OCI-M2 (cell line): Measurements from ENCODE around the gene CNIH1.

Experiments
- DNase-seq: peaks from one replicate; lab custom pipeline; 2025; ENCODE audit not compliant: unreplicated experiment; lab: John Stamatoyannopoulos, UW

The CNIH1 gene

GRCh38 chr14:54440873-54441868, at the start of gene CNIH1:
TSS of gene CNIH1 (minus strand) at chr14:54441374. CDS start at chr14:54441327, 47 bp downstream.
- DNase-seq: peak; percentile 76

- no peak for DNase-seq
Observed at GRCh38 chr14:54490445-54491175, 49.4 kb upstream of the CNIH1 start.

DNA sequence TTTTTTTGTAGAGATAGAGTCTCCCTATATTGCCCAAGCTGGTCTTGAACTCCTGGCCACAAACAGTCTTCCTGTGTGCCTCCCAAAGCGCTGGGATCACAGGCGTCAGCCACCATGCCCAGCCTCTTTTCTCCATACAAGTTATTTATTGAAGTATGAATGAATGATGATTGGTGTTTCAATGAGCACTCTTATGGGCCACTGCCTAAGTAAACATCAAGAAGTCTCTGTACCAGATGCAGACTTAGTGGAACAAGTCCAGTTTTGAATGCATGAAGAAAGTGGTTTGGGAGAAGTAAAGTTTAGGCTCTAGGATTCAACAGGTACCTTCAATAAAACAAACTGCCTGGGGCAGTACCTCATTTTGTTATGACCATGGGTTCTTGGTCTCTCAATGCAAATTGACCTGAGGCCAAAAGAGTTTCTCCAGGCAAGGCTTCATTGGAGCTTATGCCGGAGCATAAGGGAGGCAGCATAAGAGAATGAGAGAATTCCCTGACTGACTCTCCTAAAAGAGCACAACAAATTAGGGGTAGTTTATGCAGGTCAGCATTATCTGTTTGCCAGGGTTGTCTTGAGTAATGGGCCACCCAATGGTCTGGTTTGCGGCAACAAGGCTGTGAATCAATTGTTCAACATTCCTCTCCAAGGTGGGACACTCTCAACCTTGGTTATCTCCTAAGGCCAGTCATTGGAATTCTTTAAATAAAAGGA, 48.7 kb upstream of the CNIH1 start:
- no peak for DNase-seq

- DNase-seq: no peak
Observed at GRCh38 chr14:54489318-54489683, 48.1 kb upstream of the CNIH1 start.

GRCh38 chr14:54488646-54489317, 47.6 kb upstream of the CNIH1 start, which contains the start of gene GMFB:
TSS of gene GMFB (minus strand) at chr14:54488980. CDS start at chr14:54488927, 53 bp downstream.
- DNase-seq: peak; percentile 59

GRCh38 chr14:54488318-54488645, 47.1 kb upstream of the CNIH1 start:
- no peak for DNase-seq

GRCh38 chr14:54487771-54488170, 46.6 kb upstream of the CNIH1 start:
- DNase-seq: no peak

GRCh38 chr14:54486685-54487084, 45.5 kb upstream of the CNIH1 start:
- DNase-seq: no peak

- no peak for DNase-seq
Observed at GRCh38 chr14:54483846-54484245, 42.7 kb upstream of the CNIH1 start.

- DNase-seq: no peak
Observed at GRCh38 chr14:54483073-54483745, 42.0 kb upstream of the CNIH1 start.

DNA sequence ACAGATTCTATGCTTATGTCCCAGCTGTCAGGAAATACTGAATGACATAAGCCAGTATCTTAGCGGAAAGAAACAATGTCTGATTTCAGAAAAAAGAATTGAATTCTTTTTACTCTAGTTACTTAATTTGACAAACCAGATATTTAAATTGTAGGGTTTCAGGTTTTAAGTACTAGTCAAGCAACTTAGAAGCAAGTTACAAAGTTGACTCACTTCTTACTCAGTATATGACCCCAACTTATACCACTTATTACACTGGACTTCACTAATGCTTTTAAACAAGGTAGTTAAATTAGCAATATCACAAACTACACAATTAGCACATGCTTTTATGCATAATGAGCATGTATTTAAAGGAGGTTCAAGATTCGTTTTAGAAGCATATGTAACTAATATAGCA, 40.5 kb upstream of the CNIH1 start:
- no peak for DNase-seq

DNA sequence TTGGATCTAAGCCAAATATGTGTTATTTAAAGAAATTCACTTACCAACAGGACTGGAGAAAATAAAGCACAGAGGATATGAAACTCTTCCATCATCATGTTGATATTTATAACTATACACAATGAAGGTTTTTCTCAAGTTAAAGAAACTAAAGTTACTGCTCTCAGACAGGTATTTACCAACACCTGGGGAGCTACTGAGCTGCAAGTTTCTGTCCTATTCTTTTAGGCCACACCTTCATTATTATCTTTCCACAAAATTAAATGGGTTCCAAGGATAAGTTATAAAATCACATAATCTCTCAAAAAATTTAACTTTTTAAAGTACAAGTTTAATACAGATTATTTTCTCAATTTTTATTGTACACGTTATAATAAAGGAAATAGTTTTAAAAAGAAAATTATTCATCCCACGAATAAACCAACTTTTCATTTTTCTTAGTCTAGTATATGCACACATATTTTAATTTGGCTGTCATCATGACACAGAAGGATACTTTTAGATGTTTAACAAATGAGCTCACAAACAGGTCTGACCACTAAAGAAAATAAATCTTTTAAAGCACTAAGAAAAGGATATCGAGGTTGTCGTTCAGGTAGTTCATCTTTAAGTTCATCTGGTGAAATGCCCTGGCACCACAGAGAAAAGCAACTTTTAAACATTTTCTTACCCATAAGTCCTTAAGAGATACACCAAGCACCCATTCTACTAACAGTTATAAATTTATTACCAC, 39.8 kb upstream of the CNIH1 start:
- no peak for DNase-seq

- DNase-seq: no peak
Observed at GRCh38 chr14:54478636-54479215, 37.6 kb upstream of the CNIH1 start.

GRCh38 chr14:54475911-54476310, 34.7 kb upstream of the CNIH1 start:
- DNase-seq: no peak

- DNase-seq: no peak
Observed at GRCh38 chr14:54475187-54475899, 34.2 kb upstream of the CNIH1 start.

GRCh38 chr14:54474232-54474793, 33.1 kb upstream of the CNIH1 start:
- DNase-seq: no peak

GRCh38 chr14:54472315-54472714, 31.1 kb upstream of the CNIH1 start:
- DNase-seq: no peak

- DNase-seq: no peak
Observed at GRCh38 chr14:54471641-54472040, 30.5 kb upstream of the CNIH1 start.
